Endothelial cell (in vitro differentiated cells): ENCODE measurements around the gene HLF. TPM values are rescaled to one million over a fixed set of nuclear protein-coding genes. Genes with fewer than 3 reads are reported as not detected.

ENCODE experiments used
- DNase-seq: peaks from one replicate; pipeline ENCODE4 v3.0.0; 2021; ENCODE audit warnings: low spot score
- H3K27ac Mint-ChIP-seq: one replicate; pipeline ENCODE4 v1.8.0; 2021; ENCODE audit warnings: mixed read lengths, inconsistent platforms; ENCODE audit not compliant: unreplicated experiment
- H3K27me3 Mint-ChIP-seq: one replicate; pipeline ENCODE4 v1.8.0; 2021; ENCODE audit warnings: mild to moderate bottlenecking, moderate library complexity, mixed read lengths, inconsistent platforms; ENCODE audit not compliant: unreplicated experiment
- H3K36me3 Mint-ChIP-seq: one replicate; pipeline ENCODE4 v1.8.0; 2021; ENCODE audit warnings: mild to moderate bottlenecking, low read depth, mixed read lengths, inconsistent platforms; ENCODE audit not compliant: unreplicated experiment
- H3K4me1 Mint-ChIP-seq: one replicate; pipeline ENCODE4 v1.8.0; 2021; ENCODE audit warnings: mild to moderate bottlenecking, mixed read lengths, inconsistent platforms; ENCODE audit not compliant: unreplicated experiment
- H3K4me3 Mint-ChIP-seq: one replicate; pipeline ENCODE4 v1.8.0; 2021; ENCODE audit warnings: mild to moderate bottlenecking, mixed read lengths, inconsistent platforms; ENCODE audit not compliant: unreplicated experiment
- H3K9me3 Mint-ChIP-seq: one replicate; pipeline ENCODE4 v1.8.0; 2021; ENCODE audit warnings: mixed read lengths, inconsistent platforms; ENCODE audit not compliant: unreplicated experiment
- CTCF ChIP-seq: fragments of 200-600 bp; sonication (generic); IDR thresholded peaks from one replicate; pipeline ENCODE4 v1.5.0; 2021; ENCODE audit warnings: antibody characterized with exemption; ENCODE audit not compliant: unreplicated experiment
- long read RNA-seq: library from polyadenylated mRNA; unstranded; transcript quantifications from one replicate; pipeline ENCODE4 v2.0.0, GENCODE V29; 2020; ENCODE audit not compliant: unreplicated experiment
- total RNA-seq: library from RNA; stranded (reverse); fragmentation: NEBNext Ultra II Directional; extraction: Animal tissue kit (Norgen Biotek cat#: 25700); gene quantifications from one replicate; pipeline ENCODE4 v1.2.1, GENCODE V29; 2021; ENCODE audit not compliant: unreplicated experiment

The HLF gene
- total RNA-seq = not detected
- long read RNA-seq = 0 reads

GRCh38 chr17:55264645-55265298 is at the start of gene HLF:
TSS of gene HLF (plus strand) at chr17:55264960. CDS start at chr17:55265485, 525 bp downstream.
- Mint-ChIP-seq H3K36me3 (no peaks in the 10 kb centered on the region), H3K27me3 (peaks cover 10% of the 10 kb centered on the region), H3K9me3 (no peaks in the 10 kb centered on the region), H3K27ac (no peak within 1 kb of the TSS), H3K4me1 (peaks cover 7% of the 10 kb centered on the region), H3K4me3 (peak within 1 kb of the TSS; percentile 45)
- no peak for TF ChIP-seq CTCF
- peak; percentile 54 for DNase-seq

GRCh38 chr17:55215711-55216110 is 49.0 kb upstream of the HLF start:
- H3K4me3 Mint-ChIP-seq = no peak overlapping the region
- no peak for TF ChIP-seq CTCF
- no peaks in the 10 kb centered on the region for H3K36me3 Mint-ChIP-seq
- no peak for DNase-seq
- H3K4me1 Mint-ChIP-seq = no peaks in the 10 kb centered on the region
- H3K27me3 Mint-ChIP-seq = no peaks in the 10 kb centered on the region
- no peak overlapping the region for H3K27ac Mint-ChIP-seq
- no peaks in the 10 kb centered on the region for H3K9me3 Mint-ChIP-seq

GRCh38 chr17:55216888-55217287 is 47.9 kb upstream of the HLF start:
- Mint-ChIP-seq H3K4me1 (no peaks in the 10 kb centered on the region), H3K27ac (no peak overlapping the region), H3K4me3 (no peak overlapping the region), H3K9me3 (no peaks in the 10 kb centered on the region), H3K36me3 (no peaks in the 10 kb centered on the region), H3K27me3 (peaks cover 2% of the 10 kb centered on the region)
- DNase-seq = no peak
- no peak for TF ChIP-seq CTCF

- Mint-ChIP-seq H3K9me3 (no peaks in the 10 kb centered on the region), H3K27ac (no peak overlapping the region), H3K4me3 (no peak overlapping the region), H3K36me3 (no peaks in the 10 kb centered on the region), H3K27me3 (peaks cover 2% of the 10 kb centered on the region), H3K4me1 (no peaks in the 10 kb centered on the region)
- DNase-seq = no peak
- TF ChIP-seq CTCF = no peak
Measured at GRCh38 chr17:55219459-55219858, 45.3 kb upstream of the HLF start.

- DNase-seq = no peak
- H3K4me1 Mint-ChIP-seq = no peaks in the 10 kb centered on the region
- H3K36me3 Mint-ChIP-seq = no peaks in the 10 kb centered on the region
- H3K9me3 Mint-ChIP-seq = no peaks in the 10 kb centered on the region
- H3K27ac Mint-ChIP-seq = no peak overlapping the region
- no peak for TF ChIP-seq CTCF
- peaks cover 2% of the 10 kb centered on the region for H3K27me3 Mint-ChIP-seq
- no peak overlapping the region for H3K4me3 Mint-ChIP-seq
Measured at GRCh38 chr17:55219934-55220333, 44.8 kb upstream of the HLF start.
